Activated CD8-positive, alpha-beta T cell treated with anti-CD3 and anti-CD28 coated beads for 36 hours (primary cell): Measurements from ENCODE around the gene FCER1G. TPM values are rescaled to one million over a fixed set of nuclear protein-coding genes. Genes with fewer than 3 reads are reported as not detected.

Experiments
- ATAC-seq: fragments of 200-7000 bp; cut with Tn5 transposase; one replicate; pipeline ENCODE4 v1.10.0; 2021; ENCODE audit warnings: mild to moderate bottlenecking, moderate library complexity
- CTCF ChIA-PET: fragments of 350-600 bp; sonication (Branson Sonifier 250); formaldehyde crosslinking; loops from one replicate; lab custom pipeline; 2021; ENCODE audit warnings: antibody characterized with exemption; lab: Charles Lee
- POLR2A ChIA-PET: fragments of 350-600 bp; sonication (Branson Sonifier 250); formaldehyde crosslinking; loops from one replicate; lab custom pipeline; 2021; ENCODE audit warnings: antibody characterized with exemption; lab: Charles Lee
- DNase-seq: peaks from one replicate; pipeline ENCODE4 v3.0.0-alpha.2; 2020
- H3K27ac Mint-ChIP-seq: one replicate; pipeline ENCODE4 v1.8.0; 2021; ENCODE audit warnings: mild to moderate bottlenecking, mixed read lengths
- H3K27me3 Mint-ChIP-seq: one replicate; pipeline ENCODE4 v1.8.0; 2021; ENCODE audit warnings: mixed read lengths
- H3K36me3 Mint-ChIP-seq: one replicate; pipeline ENCODE4 v1.8.0; 2021; ENCODE audit warnings: low read depth, mixed read lengths
- H3K4me1 Mint-ChIP-seq: one replicate; pipeline ENCODE4 v1.8.0; 2021; ENCODE audit warnings: low read depth, mixed read lengths
- H3K4me3 Mint-ChIP-seq: one replicate; pipeline ENCODE4 v1.8.0; 2021; ENCODE audit warnings: mild to moderate bottlenecking, moderate library complexity, mixed read lengths
- H3K9me3 Mint-ChIP-seq: one replicate; pipeline ENCODE4 v1.8.0; 2021; ENCODE audit warnings: mixed read lengths
- intact Hi-C: fragments of 100-400 bp; cut with micrococcal nuclease; formaldehyde crosslinking; loops from one replicate; pipeline ENCODE4 v1.10.0; 2022
- total RNA-seq, 2 experiments: library from RNA; stranded (reverse); gene quantifications; one replicate each; pipeline ENCODE4 v1.2.3, GENCODE V29; 2021
- TF ChIP-seq, protein P1 (sequence below): fragments of 200-600 bp; IDR thresholded peaks from one replicate; pipeline ENCODE4 v1.8.0; 2022; ENCODE audit warnings: antibody characterized with exemption, mild to moderate bottlenecking

FCER1G gene
- total RNA-seq, 2 experiments from 2014 or later, result 0.60 to 0.81 TPM

DNA sequence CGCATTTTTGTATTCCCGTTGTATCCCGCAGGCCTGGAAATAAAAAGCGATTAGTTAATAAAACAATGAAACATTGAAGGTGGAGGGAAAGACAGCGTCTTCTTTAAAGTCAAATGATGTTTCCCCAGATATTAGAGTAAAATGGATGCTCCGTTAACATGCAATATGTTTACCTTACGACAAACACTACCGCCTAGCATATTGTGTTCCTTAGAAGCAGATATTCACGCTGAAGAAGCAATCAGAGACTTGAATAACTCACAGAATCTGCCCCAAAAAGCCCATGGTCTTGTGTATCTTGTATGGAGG, 37.2 kb upstream of the FCER1G start:
- DNase-seq (no peak), ATAC-seq (no peak)
- ChIA-PET POLR2A (interaction anchor here (0.6 to 3.7 kb wide), 8 partner anchors 12 to 216 kb away, joined by 3 to 46 read pairs (median 6); partner anchors contain the start of genes NDUFS2, PPOX, TOMM40L and UFC1), CTCF (interaction anchor here (1.5 to 3.7 kb wide), 3 partner anchors 9 to 34 kb away, joined by 3 to 30 read pairs (median 3); partner anchors contain the start of gene PPOX)
- Mint-ChIP-seq H3K36me3 (peaks cover 22% of the 10 kb centered on the region), H3K27me3 (no peaks in the 10 kb centered on the region), H3K9me3 (no peaks in the 10 kb centered on the region), H3K4me3 (peak overlapping the region; percentile 97), H3K27ac (peak overlapping the region; percentile 99), H3K4me1 (peaks cover 56% of the 10 kb centered on the region)
- intact Hi-C loops, result no loop called here
- TF ChIP-seq, protein P1, sequence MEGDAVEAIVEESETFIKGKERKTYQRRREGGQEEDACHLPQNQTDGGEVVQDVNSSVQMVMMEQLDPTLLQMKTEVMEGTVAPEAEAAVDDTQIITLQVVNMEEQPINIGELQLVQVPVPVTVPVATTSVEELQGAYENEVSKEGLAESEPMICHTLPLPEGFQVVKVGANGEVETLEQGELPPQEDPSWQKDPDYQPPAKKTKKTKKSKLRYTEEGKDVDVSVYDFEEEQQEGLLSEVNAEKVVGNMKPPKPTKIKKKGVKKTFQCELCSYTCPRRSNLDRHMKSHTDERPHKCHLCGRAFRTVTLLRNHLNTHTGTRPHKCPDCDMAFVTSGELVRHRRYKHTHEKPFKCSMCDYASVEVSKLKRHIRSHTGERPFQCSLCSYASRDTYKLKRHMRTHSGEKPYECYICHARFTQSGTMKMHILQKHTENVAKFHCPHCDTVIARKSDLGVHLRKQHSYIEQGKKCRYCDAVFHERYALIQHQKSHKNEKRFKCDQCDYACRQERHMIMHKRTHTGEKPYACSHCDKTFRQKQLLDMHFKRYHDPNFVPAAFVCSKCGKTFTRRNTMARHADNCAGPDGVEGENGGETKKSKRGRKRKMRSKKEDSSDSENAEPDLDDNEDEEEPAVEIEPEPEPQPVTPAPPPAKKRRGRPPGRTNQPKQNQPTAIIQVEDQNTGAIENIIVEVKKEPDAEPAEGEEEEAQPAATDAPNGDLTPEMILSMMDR, result no peak

GRCh38 chr1:161179698-161180097, 35.4 kb upstream of the FCER1G start:
- intact Hi-C loops, result no loop called here
- H3K9me3 Mint-ChIP-seq, result no peaks in the 10 kb centered on the region
- no peak overlapping the region for H3K4me3 Mint-ChIP-seq
- no peak overlapping the region for H3K27ac Mint-ChIP-seq
- no peak for ATAC-seq
- ChIA-PET CTCF (interaction anchor here (0.9 to 5.7 kb wide), 6 partner anchors 13 to 203 kb away, joined by 4 to 45 read pairs (median 8); partner anchors contain the start of genes APOA2, NDUFS2, PPOX and TOMM40L), POLR2A (interaction anchor here (0.5 to 1.3 kb wide), 3 partner anchors 8 to 26 kb away, joined by 3 to 4 read pairs (median 3); partner anchors contain the start of genes PPOX and UFC1)
- TF ChIP-seq, protein P1, result no peak
- H3K36me3 Mint-ChIP-seq, result peaks cover 9% of the 10 kb centered on the region
- H3K27me3 Mint-ChIP-seq, result no peaks in the 10 kb centered on the region
- H3K4me1 Mint-ChIP-seq, result peaks cover 65% of the 10 kb centered on the region
- DNase-seq, result no peak

GRCh38 chr1:161180639-161181038, 34.5 kb upstream of the FCER1G start:
- TF ChIP-seq, protein P1, result peak; percentile 40
- CTCF ChIA-PET, result interaction anchor here (0.9 to 5.7 kb wide), 8 partner anchors 11 to 202 kb away, joined by 4 to 45 read pairs (median 8); partner anchors contain the start of genes APOA2, NDUFS2, PPOX and TOMM40L
- Mint-ChIP-seq H3K4me1 (peaks cover 68% of the 10 kb centered on the region), H3K27ac (peak overlapping the region; percentile 70), H3K9me3 (no peaks in the 10 kb centered on the region), H3K27me3 (no peaks in the 10 kb centered on the region), H3K4me3 (no peak overlapping the region), H3K36me3 (peaks cover 9% of the 10 kb centered on the region)
- POLR2A ChIA-PET, result interaction anchor here (1.3 to 2.6 kb wide), 3 partner anchors 9 to 21 kb away, joined by 3 to 13 read pairs (median 4); partner anchors contain the start of genes NDUFS2 and PPOX
- DNase-seq, result no peak
- intact Hi-C loops, result no loop called here
- no peak for ATAC-seq

DNA sequence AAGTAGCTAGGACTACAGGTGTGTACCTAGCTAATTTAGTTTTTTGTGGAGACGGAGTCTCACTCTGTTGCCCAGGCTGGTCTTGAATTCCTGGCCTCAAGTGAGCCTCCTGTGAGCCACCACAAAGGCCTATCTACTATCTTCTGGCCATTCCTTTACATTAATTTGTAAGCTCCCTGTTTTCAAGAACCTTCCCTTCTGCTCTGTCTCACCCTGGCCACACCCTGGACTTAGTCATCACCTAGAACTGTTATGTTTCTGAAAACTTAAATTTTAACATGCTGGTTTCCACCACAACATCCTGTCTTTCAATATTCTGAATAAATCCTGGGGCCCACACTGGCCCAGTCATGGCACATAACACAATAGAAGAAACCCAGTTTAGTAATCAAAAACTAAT, 32.9 kb upstream of the FCER1G start:
- peaks cover 73% of the 10 kb centered on the region for H3K4me1 Mint-ChIP-seq
- intact Hi-C loops, result no loop called here
- ChIA-PET POLR2A (interaction anchor here (0.6 to 2.6 kb wide), 7 partner anchors 15 to 501 kb away, joined by 3 to 13 read pairs (median 4); partner anchors contain the start of genes NDUFS2 and PPOX), CTCF (interaction anchor here (0.9 to 5.7 kb wide), 13 partner anchors 11 to 202 kb away, joined by 3 to 45 read pairs (median 6); partner anchors contain the start of genes APOA2, NDUFS2, PPOX and TOMM40L)
- H3K36me3 Mint-ChIP-seq, result no peaks in the 10 kb centered on the region
- ATAC-seq (peak; percentile 64), DNase-seq (peak; percentile 86)
- no peaks in the 10 kb centered on the region for H3K27me3 Mint-ChIP-seq
- no peaks in the 10 kb centered on the region for H3K9me3 Mint-ChIP-seq
- TF ChIP-seq, protein P1, result no peak
- H3K27ac Mint-ChIP-seq, result peak overlapping the region; percentile 91
- H3K4me3 Mint-ChIP-seq, result peak overlapping the region; percentile 1

DNA sequence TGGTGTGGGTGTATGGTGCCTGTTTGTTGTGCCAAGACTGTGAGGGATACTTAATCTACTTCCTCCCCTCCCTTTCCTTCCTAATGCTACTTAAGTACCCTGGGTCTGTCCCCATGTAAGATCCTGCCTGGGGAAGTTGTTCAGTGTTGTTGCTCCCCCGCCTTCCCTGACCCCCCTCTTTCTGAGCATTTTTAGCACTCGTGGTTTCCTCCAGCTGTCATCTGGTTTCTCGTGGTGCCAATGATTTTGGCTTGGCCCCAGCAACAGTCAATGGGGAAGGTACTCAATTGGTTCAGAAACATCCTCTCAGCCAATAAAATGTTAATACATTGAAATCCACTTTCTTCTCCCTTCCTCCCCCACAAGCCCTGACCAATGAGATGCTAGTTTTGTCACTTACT, 29.8 kb upstream of the FCER1G start:
- ChIA-PET CTCF (interaction anchor here (0.7 to 2.0 kb wide), 7 partner anchors 9 to 197 kb away, joined by 3 to 14 read pairs (median 4); partner anchors contain the start of gene TOMM40L), POLR2A (interaction anchor here (0.8 to 1.4 kb wide), 2 partner anchors 17 to 20 kb away, joined by 5 read pairs; partner anchors contain the start of gene NDUFS2)
- no peaks in the 10 kb centered on the region for H3K36me3 Mint-ChIP-seq
- no peaks in the 10 kb centered on the region for H3K9me3 Mint-ChIP-seq
- ATAC-seq (peak; percentile 74), DNase-seq (peak; percentile 89)
- intact Hi-C loops, result no loop called here
- peak overlapping the region; percentile 95 for H3K27ac Mint-ChIP-seq
- TF ChIP-seq, protein P1, result no peak
- no peaks in the 10 kb centered on the region for H3K27me3 Mint-ChIP-seq
- peaks cover 74% of the 10 kb centered on the region for H3K4me1 Mint-ChIP-seq
- peak overlapping the region; percentile 48 for H3K4me3 Mint-ChIP-seq
